Activated effector memory CD4-positive, alpha-beta T cell treated with anti-CD3 and anti-CD28 coated beads, Interleukin-2, amount 50 U/mL, for 16 hours (primary cell): ENCODE measurements around the gene CDK5RAP2.
"Not testable (repeated sequence)": the region's sequence is repeated elsewhere in the genome, so short reads cannot be mapped to it uniquely, and the experiment has no call there.

ENCODE experiments used
- DNase-seq: peaks from one replicate; pipeline ENCODE4 v3.0.0-alpha.2; 2020

The CDK5RAP2 gene

GRCh38 chr9:120542701-120543490 is 37.1 kb downstream of the CDK5RAP2 start:
- DNase-seq, result no peak

- DNase-seq, result no peak
Measured at GRCh38 chr9:120541921-120542320, 38.0 kb downstream of the CDK5RAP2 start.

- no peak for DNase-seq
Measured at GRCh38 chr9:120539951-120540350, 40.0 kb downstream of the CDK5RAP2 start.

- no peak for DNase-seq
Measured at GRCh38 chr9:120538339-120538738, 41.6 kb downstream of the CDK5RAP2 start.

- DNase-seq, result no peak
Measured at GRCh38 chr9:120536949-120537640, 42.9 kb downstream of the CDK5RAP2 start.

GRCh38 chr9:120536094-120536493 is 43.9 kb downstream of the CDK5RAP2 start:
- DNase-seq, result no peak

- no peak for DNase-seq
Measured at GRCh38 chr9:120534266-120534665, 45.7 kb downstream of the CDK5RAP2 start.

- no peak for DNase-seq
Measured at GRCh38 chr9:120532891-120533290, 47.1 kb downstream of the CDK5RAP2 start.

- DNase-seq, result no peak
Measured at GRCh38 chr9:120532475-120532874, 47.5 kb downstream of the CDK5RAP2 start.

- DNase-seq, result no peak
Measured at GRCh38 chr9:120531683-120532300, 48.2 kb downstream of the CDK5RAP2 start.

- DNase-seq, result not testable (repeated sequence)
Measured at GRCh38 chr9:120530220-120530832, 49.6 kb downstream of the CDK5RAP2 start.

- no peak for DNase-seq
Measured at GRCh38 chr9:120528829-120529228, 51.1 kb downstream of the CDK5RAP2 start.

- no peak for DNase-seq
Measured at GRCh38 chr9:120528327-120528726, 51.6 kb downstream of the CDK5RAP2 start.

- no peak for DNase-seq
Measured at GRCh38 chr9:120526534-120526933, 53.4 kb downstream of the CDK5RAP2 start.

- DNase-seq, result no peak
Measured at GRCh38 chr9:120524863-120525262, 55.1 kb downstream of the CDK5RAP2 start.

- DNase-seq, result no peak
Measured at GRCh38 chr9:120524038-120524437, 55.9 kb downstream of the CDK5RAP2 start.

GRCh38 chr9:120522558-120522957 is 57.4 kb downstream of the CDK5RAP2 start:
- no peak for DNase-seq

- no peak for DNase-seq
Measured at GRCh38 chr9:120522032-120522431, 57.9 kb downstream of the CDK5RAP2 start.

GRCh38 chr9:120521101-120521500 is 58.9 kb downstream of the CDK5RAP2 start:
- no peak for DNase-seq

GRCh38 chr9:120515996-120516395 is 64.0 kb downstream of the CDK5RAP2 start:
- DNase-seq, result not testable (repeated sequence)

GRCh38 chr9:120515481-120515880 is 64.5 kb downstream of the CDK5RAP2 start:
- not testable (repeated sequence) for DNase-seq

- DNase-seq, result no peak
Measured at GRCh38 chr9:120514405-120514804, 65.6 kb downstream of the CDK5RAP2 start.

- DNase-seq, result no peak
Measured at GRCh38 chr9:120513825-120514396, 66.1 kb downstream of the CDK5RAP2 start.
